RWPE1 (cell line): ENCODE measurements around the gene SSX2IP.

Source experiments
- CTCF ChIA-PET: fragments of 350-600 bp; sonication (Branson Sonifier 250); formaldehyde crosslinking; extraction: SDS; loops from one replicate; lab custom pipeline; 2021; lab: Yijun Ruan, JAX
- POLR2A ChIA-PET: fragments of 400-600 bp; formaldehyde crosslinking; extraction: SDS; loops from one replicate; lab custom pipeline; 2020; ENCODE audit warnings: antibody characterized with exemption; ENCODE audit not compliant: low non-redundant PET; lab: Yijun Ruan, JAX
- DNase-seq: peaks from one replicate; pipeline ENCODE4 v3.0.0; 2012; ENCODE audit warnings: low spot score
- H3K27ac ChIP-seq: fragments of 450-650 bp; 2 replicates; pipeline ENCODE4 v1.5.1; 2017
- CTCF ChIP-seq: fragments of 450-650 bp; conservative IDR thresholded peaks from 2 replicates; pipeline ENCODE4 v1.5.1; 2017; ENCODE audit warnings: low read depth, mild to moderate bottlenecking

SSX2IP gene

GRCh38 chr1:84682047-84682446 is 8.2 kb downstream of the SSX2IP start:
- no peak for DNase-seq
- ChIA-PET CTCF (interaction anchor here (0.7 kb wide), 1 partner anchor 69 kb away, joined by 3 read pairs; no protein-coding TSS in a partner anchor), POLR2A (no interaction called here)

GRCh38 chr1:84677415-84678099 is 12.7 kb downstream of the SSX2IP start:
- ChIA-PET POLR2A (no interaction called here), CTCF (interaction anchor here (0.8 kb wide), 1 partner anchor 12 kb away, joined by 3 read pairs; no protein-coding TSS in a partner anchor)
- no peak for TF ChIP-seq CTCF
- no peak for DNase-seq
- H3K27ac ChIP-seq: no peak overlapping the region

More at GRCh38 chr1:84682047-84682446, 8.2 kb downstream of the SSX2IP start:
- TF ChIP-seq CTCF: no peak
- H3K27ac ChIP-seq: no peak overlapping the region

GRCh38 chr1:84675631-84676030 is 14.6 kb downstream of the SSX2IP start:
- DNase-seq: no peak
- TF ChIP-seq CTCF: no peak
- ChIA-PET POLR2A (no interaction called here), CTCF (no interaction called here)
- H3K27ac ChIP-seq: no peak overlapping the region

GRCh38 chr1:84675106-84675505 is 15.2 kb downstream of the SSX2IP start:
- no peak for TF ChIP-seq CTCF
- no peak for DNase-seq
- H3K27ac ChIP-seq: no peak overlapping the region
- CTCF ChIA-PET: no interaction called here
- POLR2A ChIA-PET: no interaction called here

- TF ChIP-seq CTCF: no peak
- CTCF ChIA-PET: no interaction called here
- no peak for DNase-seq
- POLR2A ChIA-PET: no interaction called here
- no peak overlapping the region for H3K27ac ChIP-seq
Measured at GRCh38 chr1:84674705-84675104, 15.6 kb downstream of the SSX2IP start.

- ChIA-PET CTCF (interaction anchor here (0.7 kb wide), 1 partner anchor 98 kb away, joined by 3 read pairs; no protein-coding TSS in a partner anchor), POLR2A (no interaction called here)
- DNase-seq: no peak
- TF ChIP-seq CTCF: no peak
- no peak overlapping the region for H3K27ac ChIP-seq
Measured at GRCh38 chr1:84674021-84674420, 16.2 kb downstream of the SSX2IP start.
